Measurements from ENCODE around the gene MYMK. TPM values are rescaled to one million over a fixed set of nuclear protein-coding genes. Genes with fewer than 3 reads are reported as not detected.

The MYMK gene
- polyA plus RNA-seq, 3 donors: not detected

DNA sequence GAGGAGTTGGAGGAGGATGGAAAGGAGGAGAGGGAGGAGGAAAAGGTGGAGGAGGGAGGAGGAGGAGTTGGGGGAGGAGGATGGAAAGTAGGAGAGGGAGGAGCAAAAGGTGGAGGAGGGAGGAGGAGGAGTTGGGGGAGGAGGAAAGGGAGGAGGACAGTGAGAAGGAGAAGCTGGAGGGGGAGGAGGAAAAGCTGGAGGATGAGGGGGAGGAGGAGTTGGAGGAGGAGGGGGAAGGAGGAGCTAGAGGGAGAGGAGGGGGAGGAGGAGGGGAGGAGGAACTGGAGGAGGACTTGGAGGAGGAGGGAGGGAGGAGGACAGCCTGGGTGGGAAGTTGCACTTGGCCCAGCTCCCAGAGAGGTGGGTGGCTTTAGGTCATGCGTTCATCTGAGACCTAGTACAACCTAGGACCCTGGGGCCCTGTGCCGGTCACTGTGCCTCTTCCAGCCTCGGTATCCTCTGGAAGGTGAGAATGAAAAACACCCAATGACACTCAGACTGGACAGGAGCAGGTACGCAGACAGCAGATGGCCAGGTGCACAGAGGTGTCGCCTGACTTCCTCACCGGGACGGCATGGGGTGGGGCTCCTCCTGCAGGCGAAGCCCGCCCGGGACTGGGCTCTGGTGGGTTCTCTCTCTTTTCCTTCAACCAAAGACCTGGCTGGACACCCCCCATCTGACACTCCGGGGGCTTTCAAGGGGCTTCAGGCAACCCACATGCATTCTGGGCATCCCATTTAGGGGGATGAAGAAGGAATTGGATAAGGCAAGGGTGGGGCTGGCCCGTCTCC lies 33.7 kb downstream of the MYMK start:
- WGBS (ENCODE audit: insufficient coverage): 73% methylated on average over 7 of the region's 12 CpGs
- TF ChIP-seq, protein P1, sequence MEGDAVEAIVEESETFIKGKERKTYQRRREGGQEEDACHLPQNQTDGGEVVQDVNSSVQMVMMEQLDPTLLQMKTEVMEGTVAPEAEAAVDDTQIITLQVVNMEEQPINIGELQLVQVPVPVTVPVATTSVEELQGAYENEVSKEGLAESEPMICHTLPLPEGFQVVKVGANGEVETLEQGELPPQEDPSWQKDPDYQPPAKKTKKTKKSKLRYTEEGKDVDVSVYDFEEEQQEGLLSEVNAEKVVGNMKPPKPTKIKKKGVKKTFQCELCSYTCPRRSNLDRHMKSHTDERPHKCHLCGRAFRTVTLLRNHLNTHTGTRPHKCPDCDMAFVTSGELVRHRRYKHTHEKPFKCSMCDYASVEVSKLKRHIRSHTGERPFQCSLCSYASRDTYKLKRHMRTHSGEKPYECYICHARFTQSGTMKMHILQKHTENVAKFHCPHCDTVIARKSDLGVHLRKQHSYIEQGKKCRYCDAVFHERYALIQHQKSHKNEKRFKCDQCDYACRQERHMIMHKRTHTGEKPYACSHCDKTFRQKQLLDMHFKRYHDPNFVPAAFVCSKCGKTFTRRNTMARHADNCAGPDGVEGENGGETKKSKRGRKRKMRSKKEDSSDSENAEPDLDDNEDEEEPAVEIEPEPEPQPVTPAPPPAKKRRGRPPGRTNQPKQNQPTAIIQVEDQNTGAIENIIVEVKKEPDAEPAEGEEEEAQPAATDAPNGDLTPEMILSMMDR (IDR thresholded peaks at IDR 0.05): no peak
- Histone ChIP-seq H4K20me1 (ENCODE audit: insufficient read depth, low read length) (no peaks in the 10 kb centered on the region), H3K9ac (ENCODE audit: insufficient read depth, low read length, poor library complexity, severe bottlenecking) (no peak overlapping the region), H2AFZ (ENCODE audit: insufficient read depth, low read depth, low read length, poor library complexity, severe bottlenecking) (no peak overlapping the region), H3K36me3 (replicated peaks in 1 of 2; ENCODE audit: control insufficient read depth in 1 of 2, insufficient read depth in 2 of 2, low read length in 2 of 2) (no peaks in the 10 kb centered on the region), H3K79me2 (ENCODE audit: insufficient read depth, low read length) (no peaks in the 10 kb centered on the region), H3K27me3 (ENCODE audit: control insufficient read depth in 2 of 2, insufficient read depth in 2 of 2, low read length in 2 of 2) (no peaks in the 10 kb centered on the region), H3K27ac (ENCODE audit: low read depth in 1 of 2, low read length in 2 of 2) (no peak overlapping the region), H3K4me3 (replicated peaks in 1 of 3; ENCODE audit: low read depth in 2 of 3, low read length in 3 of 3) (no peak overlapping the region), H3K4me1 (ENCODE audit: control insufficient read depth in 1 of 2, insufficient read depth in 2 of 2, low read length in 2 of 2) (peaks cover 2% of the 10 kb centered on the region in 2 donors), H3K9me3 (replicated peaks in 1 of 2; ENCODE audit: control insufficient read depth in 1 of 2, insufficient read depth in 1 of 2, low read length in 2 of 2) (no peaks in the 10 kb centered on the region), H3K4me2 (replicated peaks; ENCODE audit: extremely low read depth, low read length, poor library complexity, severe bottlenecking) (no peak overlapping the region)
- H3K9me3 Mint-ChIP-seq: no peaks in the 10 kb centered on the region
- intact Hi-C loops (cut with micrococcal nuclease): no loop called here
- no peak overlapping the region for H3K27ac Mint-ChIP-seq
- no peaks in the 10 kb centered on the region for H3K36me3 Mint-ChIP-seq
- H3K4me1 Mint-ChIP-seq: peaks cover 4% of the 10 kb centered on the region
- H3K27me3 Mint-ChIP-seq (ENCODE audit: low read depth in 3 of 3): peaks cover 3 to 9% (median 3%) of the 10 kb centered on the region in 3 donors
- DNase-seq: no peak
- H3K4me3 Mint-ChIP-seq: no peak overlapping the region

DNA sequence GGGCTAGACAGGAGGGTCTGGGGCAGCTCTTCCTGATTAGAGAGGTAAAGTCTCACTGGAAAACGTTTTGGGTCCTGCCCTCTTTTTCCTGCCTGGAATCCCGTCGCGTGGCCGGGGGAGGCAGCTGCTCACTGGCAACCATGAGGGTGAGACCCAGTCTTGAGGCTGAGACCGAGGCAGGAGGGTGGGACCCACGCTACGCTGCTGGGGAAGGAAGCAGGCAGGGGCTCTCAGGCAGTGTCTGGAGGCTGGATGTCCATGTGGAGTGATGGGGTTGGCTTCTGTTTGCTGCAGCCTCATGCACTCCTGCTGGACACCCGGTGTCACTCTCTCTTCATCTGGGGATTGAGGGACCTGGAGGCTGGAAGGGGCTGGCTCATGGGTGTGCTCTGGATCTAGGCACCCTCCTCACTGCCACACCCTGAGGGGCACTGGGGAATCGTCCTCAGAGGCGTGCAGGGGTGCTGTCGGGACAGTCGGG lies 34.5 kb downstream of the MYMK start:
- Histone ChIP-seq H3K4me1 (ENCODE audit: control insufficient read depth in 1 of 2, insufficient read depth in 2 of 2, low read length in 2 of 2) (peaks cover 6 to 8% of the 10 kb centered on the region in 2 donors), H3K36me3 (replicated peaks in 1 of 2; ENCODE audit: control insufficient read depth in 1 of 2, insufficient read depth in 2 of 2, low read length in 2 of 2) (no peaks in the 10 kb centered on the region), H3K4me2 (replicated peaks; ENCODE audit: extremely low read depth, low read length, poor library complexity, severe bottlenecking) (no peak overlapping the region), H2AFZ (ENCODE audit: insufficient read depth, low read depth, low read length, poor library complexity, severe bottlenecking) (no peak overlapping the region), H4K20me1 (ENCODE audit: insufficient read depth, low read length) (no peaks in the 10 kb centered on the region), H3K27me3 (ENCODE audit: control insufficient read depth in 2 of 2, insufficient read depth in 2 of 2, low read length in 2 of 2) (no peaks in the 10 kb centered on the region), H3K27ac (ENCODE audit: low read depth in 1 of 2, low read length in 2 of 2) (no peak overlapping the region), H3K9ac (ENCODE audit: insufficient read depth, low read length, poor library complexity, severe bottlenecking) (no peak overlapping the region), H3K4me3 (replicated peaks in 1 of 3; ENCODE audit: low read depth in 2 of 3, low read length in 3 of 3) (no peak overlapping the region), H3K9me3 (replicated peaks in 1 of 2; ENCODE audit: control insufficient read depth in 1 of 2, insufficient read depth in 1 of 2, low read length in 2 of 2) (no peaks in the 10 kb centered on the region), H3K79me2 (ENCODE audit: insufficient read depth, low read length) (no peaks in the 10 kb centered on the region)
- Mint-ChIP-seq H3K27ac (no peak overlapping the region), H3K9me3 (no peaks in the 10 kb centered on the region), H3K27me3 (ENCODE audit: low read depth in 3 of 3) (peaks cover 3 to 9% (median 5%) of the 10 kb centered on the region in 3 donors), H3K4me3 (no peak overlapping the region), H3K36me3 (no peaks in the 10 kb centered on the region), H3K4me1 (peaks cover 5% of the 10 kb centered on the region)
- intact Hi-C loops (cut with micrococcal nuclease): no loop called here
- WGBS (ENCODE audit: insufficient coverage): 71% methylated on average over 7 of the region's 13 CpGs
- DNase-seq: no peak
- TF ChIP-seq, protein P1 (IDR thresholded peaks at IDR 0.05): no peak

Data from CD14-positive monocyte (primary cell).